H7 (cell line): ENCODE measurements around the gene SBNO2. TPM values are rescaled to one million over a fixed set of nuclear protein-coding genes. Genes with fewer than 3 reads are reported as not detected.

Experiments
- DNase-seq: peaks from one replicate; pipeline ENCODE4 v3.0.0; 2012
- H3K27me3 ChIP-seq: 2 replicates; pipeline ENCODE4 v1.6.0; 2011; ENCODE audit warnings: mild to moderate bottlenecking, low read length; ENCODE audit not compliant: control insufficient read depth, insufficient read depth
- H3K36me3 ChIP-seq: replicated peaks from 2 replicates; pipeline ENCODE4 v1.5.1; 2011; ENCODE audit warnings: low read length; ENCODE audit not compliant: control insufficient read depth, insufficient read depth
- H3K4me3 ChIP-seq: 2 replicates; pipeline ENCODE4 v1.5.1; 2011; ENCODE audit warnings: low read depth, mild to moderate bottlenecking, control low read depth, low read length, moderate library complexity; ENCODE audit not compliant: insufficient read depth
- total RNA-seq: library from RNA; depleted of rRNA; stranded (reverse); fragments of >200 nt; shearing (Covaris generic); gene quantifications from 2 replicates; pipeline ENCODE4 v1.2.3, GENCODE V29; 2014

Gene SBNO2
- total RNA-seq, 1 experiment from 2014 or later: 31.4 TPM

DNA sequence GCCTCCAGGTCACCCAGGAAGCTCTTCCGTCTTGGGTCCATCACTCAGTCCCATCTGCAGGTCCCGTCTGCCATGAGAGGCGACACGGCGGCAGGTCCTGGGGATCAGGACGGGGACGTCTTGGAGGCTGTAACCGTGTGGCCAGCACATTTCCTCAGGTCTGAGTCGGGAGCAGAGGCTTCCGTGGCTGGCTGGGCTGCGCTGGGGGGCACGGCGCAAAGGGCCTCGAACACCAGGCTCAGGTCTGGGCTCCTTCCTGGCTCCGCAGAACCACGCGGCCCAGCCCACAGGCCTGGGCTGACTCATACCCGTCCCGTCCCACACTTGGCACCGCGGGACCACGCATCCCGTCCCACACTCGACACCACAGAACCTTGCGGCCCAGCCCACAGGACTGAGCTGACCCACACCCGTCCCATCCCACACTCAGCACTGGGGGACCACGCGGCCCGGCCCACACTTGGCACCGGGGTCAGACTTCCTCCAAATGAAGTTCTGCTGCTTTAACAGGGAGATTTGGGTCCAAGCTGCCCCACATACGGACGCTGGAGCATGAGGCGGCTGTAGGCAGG lies 30.2 kb downstream of the SBNO2 start:
- no peaks in the 10 kb centered on the region for H3K27me3 ChIP-seq
- DNase-seq: no peak

DNA sequence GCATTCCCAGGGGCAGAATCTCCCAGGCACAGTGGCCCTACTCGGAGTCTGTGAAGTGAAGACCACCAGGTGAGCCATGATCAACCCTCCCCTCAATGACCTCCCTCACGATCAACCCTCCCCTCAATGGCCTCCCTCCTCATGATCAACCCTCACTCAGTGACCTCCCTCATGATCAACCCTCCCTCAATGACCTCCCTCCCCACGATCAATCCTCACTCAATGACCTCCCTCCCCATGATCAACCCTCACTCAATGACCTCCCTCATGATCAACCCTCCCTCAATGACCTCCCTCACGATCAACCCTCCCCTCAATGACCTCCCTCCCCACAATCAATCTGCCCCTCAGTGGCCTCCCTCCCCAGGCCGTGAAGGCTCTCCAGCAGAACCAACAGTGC lies 32.1 kb downstream of the SBNO2 start:
- Histone ChIP-seq H3K27me3 (no peaks in the 10 kb centered on the region), H3K36me3 (peaks cover 2% of the 10 kb centered on the region), H3K4me3 (no peak overlapping the region)
- DNase-seq: no peak

More for the DNA sequence above, 30.2 kb downstream of the SBNO2 start:
- Histone ChIP-seq H3K4me3 (no peak overlapping the region), H3K36me3 (peaks cover 2% of the 10 kb centered on the region)

DNA sequence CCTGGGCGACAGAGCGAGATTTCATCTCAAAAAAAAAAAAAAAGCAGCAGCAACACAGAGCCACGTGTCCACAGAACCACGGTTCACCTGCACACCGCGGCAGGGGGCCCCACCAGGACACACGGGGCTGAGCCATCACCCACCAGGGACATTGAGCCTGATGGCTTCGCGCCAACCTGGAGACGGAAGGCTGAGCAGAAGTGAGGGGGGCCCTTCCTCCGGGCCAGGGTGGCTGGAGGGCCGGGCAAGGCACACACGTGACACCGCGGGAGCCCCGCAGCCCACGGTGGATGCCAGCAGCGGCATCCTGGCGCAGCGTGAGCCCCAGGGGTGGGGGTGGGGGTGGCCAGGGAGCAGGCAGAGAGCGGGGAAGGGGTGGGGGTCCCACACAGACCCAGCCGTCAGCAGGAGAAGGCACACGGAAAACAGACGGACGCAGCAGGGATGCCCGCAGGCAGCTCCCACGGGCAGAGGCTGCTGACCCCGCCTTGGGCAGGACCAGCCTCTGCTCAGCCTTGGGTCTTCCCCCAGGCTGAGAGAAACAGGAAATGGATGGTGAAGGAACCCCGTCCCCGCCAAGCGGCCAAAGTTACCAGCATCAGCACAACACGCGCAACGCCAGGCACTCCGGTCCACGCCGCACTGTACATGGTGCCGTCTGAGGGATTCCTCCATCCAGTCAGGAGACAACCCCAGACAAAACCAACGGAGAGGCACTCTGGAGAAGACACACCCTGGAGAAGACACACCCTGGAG lies 33.6 kb downstream of the SBNO2 start:
- Histone ChIP-seq H3K27me3 (no peaks in the 10 kb centered on the region), H3K4me3 (no peak overlapping the region), H3K36me3 (peaks cover 2% of the 10 kb centered on the region)
- DNase-seq: no peak

- no peaks in the 10 kb centered on the region for H3K27me3 ChIP-seq
- DNase-seq: no peak
- no peak overlapping the region for H3K4me3 ChIP-seq
- peaks cover 2% of the 10 kb centered on the region for H3K36me3 ChIP-seq
These were observed 34.9 kb downstream of the SBNO2 start for GRCh38 chr19:1139126-1139525.

GRCh38 chr19:1138121-1138520 lies 35.9 kb downstream of the SBNO2 start:
- Histone ChIP-seq H3K4me3 (no peak overlapping the region), H3K36me3 (peaks cover 2% of the 10 kb centered on the region), H3K27me3 (no peaks in the 10 kb centered on the region)
- no peak for DNase-seq

- no peak for DNase-seq
- Histone ChIP-seq H3K27me3 (no peaks in the 10 kb centered on the region), H3K4me3 (no peak overlapping the region), H3K36me3 (no peaks in the 10 kb centered on the region)
These were observed 37.3 kb downstream of the SBNO2 start for GRCh38 chr19:1136621-1137317.

- H3K36me3 ChIP-seq: no peaks in the 10 kb centered on the region
- no peak for DNase-seq
- H3K4me3 ChIP-seq: no peak overlapping the region
- H3K27me3 ChIP-seq: no peaks in the 10 kb centered on the region
These were observed 37.9 kb downstream of the SBNO2 start for GRCh38 chr19:1136201-1136600.

GRCh38 chr19:1135454-1135853 lies 38.6 kb downstream of the SBNO2 start:
- Histone ChIP-seq H3K27me3 (no peaks in the 10 kb centered on the region), H3K36me3 (no peaks in the 10 kb centered on the region), H3K4me3 (no peak overlapping the region)
- DNase-seq: no peak

DNA sequence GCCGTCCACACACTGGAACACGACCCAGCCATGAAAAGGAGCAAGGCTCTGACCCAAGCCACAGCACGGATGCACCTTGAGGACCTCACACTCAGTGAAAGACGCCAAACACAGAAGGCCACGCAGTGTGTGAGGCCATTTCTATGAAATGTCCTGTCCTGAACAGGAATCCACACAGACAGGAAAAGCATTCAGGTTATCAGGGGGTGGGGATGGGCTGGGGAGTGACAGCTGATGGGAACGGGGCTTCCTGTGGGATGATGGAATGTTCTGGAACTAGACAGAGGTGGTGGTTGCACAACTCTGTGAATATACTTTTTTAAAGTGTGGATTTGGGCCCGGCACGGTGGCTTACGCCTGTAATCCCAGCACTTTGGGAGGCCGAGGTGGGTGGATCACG lies 39.6 kb downstream of the SBNO2 start:
- H3K27me3 ChIP-seq: no peaks in the 10 kb centered on the region
- H3K4me3 ChIP-seq: no peak overlapping the region
- DNase-seq: no peak
- H3K36me3 ChIP-seq: no peaks in the 10 kb centered on the region

DNA sequence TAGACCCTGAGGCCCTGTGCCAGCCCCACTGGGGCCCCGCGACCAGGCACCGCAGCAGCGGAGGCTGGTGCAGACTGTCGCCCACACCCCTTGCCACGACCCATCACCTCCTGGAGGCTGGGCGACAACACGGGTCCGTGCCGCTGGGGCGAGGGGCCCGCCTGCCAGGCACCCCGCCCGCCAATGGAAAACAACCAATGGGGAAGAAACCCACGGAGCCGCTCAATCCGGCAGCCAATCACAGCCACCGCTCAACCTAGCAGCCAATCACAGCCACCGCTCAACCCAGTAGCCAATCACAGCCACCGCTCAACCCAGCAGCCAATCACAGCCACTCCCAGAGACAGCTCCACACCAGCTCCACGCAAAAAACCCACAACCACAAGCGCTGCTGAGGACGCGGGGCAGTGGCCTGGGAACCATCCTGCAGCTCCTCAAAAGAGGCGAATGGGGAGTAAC lies 40.6 kb downstream of the SBNO2 start:
- no peak overlapping the region for H3K4me3 ChIP-seq
- DNase-seq: peak; percentile 97
- no peaks in the 10 kb centered on the region for H3K36me3 ChIP-seq
- no peaks in the 10 kb centered on the region for H3K27me3 ChIP-seq

- Histone ChIP-seq H3K4me3 (peak overlapping the region; percentile 24), H3K36me3 (no peaks in the 10 kb centered on the region), H3K27me3 (no peaks in the 10 kb centered on the region)
- no peak for DNase-seq
These were observed 41.3 kb downstream of the SBNO2 start for GRCh38 chr19:1132552-1133383.

GRCh38 chr19:1131718-1132551 lies 42.1 kb downstream of the SBNO2 start:
- peak; percentile 91 for DNase-seq
- Histone ChIP-seq H3K27me3 (no peaks in the 10 kb centered on the region), H3K4me3 (peak overlapping the region; percentile 24)

GRCh38 chr19:1130771-1131717 lies 43.0 kb downstream of the SBNO2 start:
- H3K27me3 ChIP-seq: no peaks in the 10 kb centered on the region
- H3K4me3 ChIP-seq: no peak overlapping the region
- no peak for DNase-seq
- H3K36me3 ChIP-seq: no peaks in the 10 kb centered on the region

More at GRCh38 chr19:1131718-1132551, 42.1 kb downstream of the SBNO2 start:
- no peaks in the 10 kb centered on the region for H3K36me3 ChIP-seq
